Measurements from ENCODE around the gene LSM3.

GRCh38 chr3:14227856-14228255, 49.2 kb downstream of the LSM3 start:
- TF ChIP-seq CTCF (IDR thresholded peaks at IDR 0.05; ENCODE audit: low read length) (no peak), EZH2 (IDR thresholded peaks at IDR 0.05; ENCODE audit: borderline replicate concordance, low read length) (no peak)

All from OCI-LY1 (cell line).